GM20431 (cell line): ENCODE measurements around the gene POLR2H.

ENCODE experiments used
- in situ Hi-C: fragments of 300-500 bp; cut with MseI, MboI; formaldehyde crosslinking; loops from one replicate; pipeline ENCODE4 v1.15.0; 2020; ENCODE audit warnings: low sequenced_read_pairs; ENCODE audit not compliant: unreplicated experiment

Gene POLR2H

GRCh38 chr3:184383033-184383740, 21.7 kb downstream of the POLR2H start:
- in situ Hi-C loops, result no loop called here

DNA sequence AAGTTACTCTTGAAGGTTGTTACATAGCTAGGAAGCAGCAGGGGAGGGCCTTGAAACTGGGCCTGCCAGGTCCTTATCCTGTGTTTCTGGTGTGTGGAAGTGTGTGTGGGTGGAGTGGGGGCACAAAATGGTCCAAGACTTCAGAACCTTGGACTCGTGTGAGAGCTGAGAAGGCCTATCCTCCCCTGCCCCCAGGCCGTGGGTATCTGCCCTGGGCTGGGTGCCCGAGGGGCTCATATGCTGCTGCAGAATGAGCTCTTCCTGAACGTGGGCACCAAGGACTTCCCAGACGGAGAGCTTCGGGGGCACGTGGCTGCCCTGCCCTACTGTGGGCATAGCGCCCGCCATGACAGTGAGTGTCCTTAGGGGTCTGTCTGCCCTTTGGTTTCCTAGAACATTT, 22.8 kb downstream of the POLR2H start:
- in situ Hi-C loops, result no loop called here

DNA sequence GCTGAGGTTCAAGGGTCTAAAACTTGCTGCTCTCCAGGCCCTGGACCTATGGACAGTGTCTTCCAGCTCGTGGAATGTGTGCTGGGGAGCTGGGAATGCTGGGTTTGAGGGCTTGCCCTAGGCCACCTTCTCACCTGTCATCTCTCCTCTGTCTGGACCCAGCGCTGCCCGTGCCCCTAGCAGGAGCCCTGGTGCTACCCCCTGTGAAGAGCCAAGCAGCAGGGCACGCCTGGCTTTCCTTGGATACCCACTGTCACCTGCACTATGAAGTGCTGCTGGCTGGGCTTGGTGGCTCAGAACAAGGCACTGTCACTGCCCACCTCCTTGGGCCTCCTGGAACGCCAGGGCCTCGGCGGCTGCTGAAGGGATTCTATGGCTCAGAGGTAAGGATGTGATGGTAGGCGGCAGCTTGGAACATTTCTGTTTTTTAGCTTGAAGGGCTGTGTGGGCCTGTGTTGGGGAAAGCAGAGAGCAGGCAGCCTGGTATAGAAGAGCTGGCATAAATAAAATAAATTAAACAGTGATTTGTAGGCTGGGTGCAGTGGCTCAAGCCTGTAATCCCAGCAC, 23.4 kb downstream of the POLR2H start:
- in situ Hi-C loops, result no loop called here

DNA sequence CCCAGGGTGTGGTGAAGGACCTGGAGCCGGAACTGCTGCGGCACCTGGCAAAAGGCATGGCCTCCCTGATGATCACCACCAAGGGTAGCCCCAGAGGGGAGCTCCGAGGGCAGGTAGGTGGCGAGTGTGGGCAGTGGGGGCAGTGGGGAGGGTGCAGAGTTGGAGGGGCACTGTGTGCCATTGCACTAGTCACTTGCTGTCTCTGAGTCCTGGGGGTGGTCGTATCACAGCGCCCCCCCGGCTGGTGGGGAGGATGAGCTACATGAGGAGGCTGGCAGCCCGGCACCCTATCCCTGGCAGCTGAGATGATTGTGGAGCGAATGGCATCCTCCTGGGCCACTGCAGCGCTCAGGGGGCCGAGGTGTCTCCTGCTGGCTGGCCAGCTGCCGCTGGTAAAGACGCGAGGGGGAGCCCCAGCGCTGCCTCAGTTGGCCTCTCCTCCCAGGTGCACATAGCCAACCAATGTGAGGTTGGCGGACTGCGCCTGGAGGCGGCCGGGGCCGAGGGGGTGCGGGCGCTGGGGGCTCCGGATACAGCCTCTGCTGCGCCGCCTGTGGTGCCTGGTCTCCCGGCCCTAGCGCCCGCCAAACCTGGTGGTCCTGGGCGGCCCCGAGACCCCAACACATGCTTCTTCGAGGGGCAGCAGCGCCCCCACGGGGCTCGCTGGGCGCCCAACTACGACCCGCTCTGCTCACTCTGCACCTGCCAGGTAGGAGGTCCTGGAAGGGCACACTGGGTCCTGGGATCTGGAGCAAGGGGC, 24.7 kb downstream of the POLR2H start:
- in situ Hi-C loops, result no loop called here

GRCh38 chr3:184387174-184387714, 25.7 kb downstream of the POLR2H start:
- in situ Hi-C loops, result no loop called here

GRCh38 chr3:184388164-184388935, 26.8 kb downstream of the POLR2H start:
- in situ Hi-C loops, result no loop called here

DNA sequence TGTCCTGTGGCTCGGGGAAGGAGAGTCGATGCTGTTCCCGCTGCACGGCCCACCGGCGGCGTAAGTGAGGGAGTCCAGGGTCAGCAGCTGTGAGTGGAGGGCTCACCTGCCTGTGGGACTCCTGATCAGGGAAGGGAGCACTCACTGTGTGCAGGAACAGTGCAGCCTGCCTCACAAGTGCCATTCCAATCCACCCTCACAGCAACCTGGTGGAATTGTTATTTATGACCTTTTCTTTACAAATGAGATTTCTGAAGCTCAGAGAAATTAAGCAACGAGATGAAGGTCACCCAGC, 27.4 kb downstream of the POLR2H start:
- in situ Hi-C loops, result no loop called here

DNA sequence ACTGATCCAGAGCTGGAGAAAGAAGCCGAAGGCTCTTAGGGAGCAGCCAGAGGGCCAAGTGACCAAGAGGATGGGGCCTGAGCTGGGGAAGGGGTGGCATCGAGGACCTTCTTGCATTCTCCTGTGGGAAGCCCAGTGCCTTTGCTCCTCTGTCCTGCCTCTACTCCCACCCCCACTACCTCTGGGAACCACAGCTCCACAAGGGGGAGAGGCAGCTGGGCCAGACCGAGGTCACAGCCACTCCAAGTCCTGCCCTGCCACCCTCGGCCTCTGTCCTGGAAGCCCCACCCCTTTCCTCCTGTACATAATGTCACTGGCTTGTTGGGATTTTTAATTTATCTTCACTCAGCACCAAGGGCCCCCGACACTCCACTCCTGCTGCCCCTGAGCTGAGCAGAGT, 27.9 kb downstream of the POLR2H start:
- in situ Hi-C loops, result no loop called here

- in situ Hi-C loops, result no loop called here
Observed at GRCh38 chr3:184389935-184390528, 28.5 kb downstream of the POLR2H start.

DNA sequence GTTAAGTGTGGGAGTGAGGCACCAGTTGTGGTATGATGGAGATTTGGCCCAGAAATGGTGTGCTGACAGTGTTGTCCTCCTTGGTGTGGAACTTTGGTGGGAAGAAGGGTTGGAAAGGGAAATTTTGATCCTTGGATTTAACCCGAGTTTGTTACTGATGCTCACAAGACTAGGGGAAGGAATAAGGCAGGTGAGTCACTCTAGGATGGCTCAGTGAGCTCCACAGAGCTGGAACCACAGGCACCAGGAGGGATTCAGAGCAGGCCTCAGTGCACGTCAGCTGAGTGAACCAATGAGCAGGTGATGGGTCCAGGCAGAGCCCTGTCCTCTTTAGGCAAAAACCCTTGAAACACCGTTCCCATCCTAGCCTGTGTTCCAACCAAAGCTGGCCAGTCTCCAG, 29.8 kb downstream of the POLR2H start:
- in situ Hi-C loops, result no loop called here

- in situ Hi-C loops, result no loop called here
Observed at GRCh38 chr3:184395320-184395660, 33.8 kb downstream of the POLR2H start.

DNA sequence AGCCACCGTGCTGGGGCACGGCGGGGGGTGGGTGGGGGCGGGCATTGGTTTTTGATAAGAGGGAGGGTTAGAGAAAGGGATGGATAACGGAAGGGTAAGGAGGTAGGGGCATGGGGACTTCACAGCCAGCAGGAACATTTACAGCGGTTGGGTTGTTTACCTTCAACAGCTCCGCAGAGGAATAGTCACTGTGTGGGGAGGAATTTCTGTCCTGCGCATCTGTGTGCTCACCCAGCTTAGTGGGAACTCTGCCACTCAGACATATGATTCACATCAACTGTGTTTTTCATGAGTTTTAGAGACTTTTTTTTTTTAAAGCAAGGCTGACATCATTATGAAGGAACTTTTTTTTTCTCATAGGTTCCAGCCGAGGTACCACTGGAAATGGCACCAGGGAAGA, 37.9 kb downstream of the POLR2H start:
- in situ Hi-C loops, result no loop called here

GRCh38 chr3:184405075-184406030, 43.8 kb downstream of the POLR2H start:
- in situ Hi-C loops, result no loop called here

DNA sequence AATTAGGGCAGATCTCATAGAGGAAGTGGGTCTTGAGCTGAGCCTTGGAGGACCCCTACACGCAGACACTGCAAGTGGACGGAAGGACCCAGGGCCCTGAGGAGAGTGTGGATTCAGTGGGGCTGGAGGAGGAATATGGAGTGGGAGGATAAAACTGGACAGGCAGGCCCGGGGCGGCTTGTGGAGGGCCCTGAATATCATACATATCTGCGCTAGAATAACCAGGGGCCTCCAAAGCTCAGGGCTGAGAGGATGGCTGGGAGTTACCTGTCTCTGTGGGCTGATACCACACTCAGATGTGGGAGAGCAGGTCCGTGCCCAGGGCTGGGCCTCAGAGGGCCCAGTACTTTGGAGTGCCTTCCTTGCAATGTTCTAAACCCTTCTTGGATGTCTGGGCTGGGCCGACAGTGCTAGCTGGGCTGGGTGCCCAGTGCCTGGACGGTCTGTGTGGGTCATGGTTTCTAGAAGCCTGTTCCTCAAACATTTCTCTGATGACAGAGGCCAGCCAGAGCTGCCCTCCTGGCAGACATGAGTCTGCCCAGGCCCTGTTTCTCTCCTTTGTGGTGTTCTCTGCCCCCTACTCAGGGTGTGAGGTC, 47.9 kb downstream of the POLR2H start:
- in situ Hi-C loops, result no loop called here

- in situ Hi-C loops, result no loop called here
Observed at GRCh38 chr3:184409946-184410500, 48.5 kb downstream of the POLR2H start.

GRCh38 chr3:184414418-184415202, 53.1 kb downstream of the POLR2H start:
- in situ Hi-C loops, result no loop called here

DNA sequence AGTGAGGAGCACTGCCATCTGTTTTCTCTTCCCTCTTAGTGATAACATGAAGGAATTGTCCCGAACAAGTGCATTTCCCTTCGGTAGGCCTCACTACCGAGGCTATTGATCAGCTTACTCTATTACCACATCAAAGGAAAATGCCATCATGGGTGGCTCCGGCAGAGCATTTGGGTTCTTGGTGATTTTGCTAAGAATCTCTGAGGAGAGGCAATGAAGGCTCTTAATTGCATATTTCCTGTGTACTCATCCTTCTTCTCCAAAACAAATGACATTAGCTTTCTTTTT, 53.6 kb downstream of the POLR2H start:
- in situ Hi-C loops, result no loop called here
